Neuronal stem cell (in vitro differentiated cells): ENCODE results near the gene MPRIP.

Source experiments
- DNase-seq: peaks from one replicate; pipeline ENCODE4 v3.0.0-alpha.2; 2013; ENCODE audit warnings: low spot score
- H2AFZ ChIP-seq: one replicate; pipeline ENCODE4 v1.6.1; 2013; ENCODE audit warnings: mild to moderate bottlenecking, low read length, inconsistent platforms
- H2AK5ac ChIP-seq: 2 replicates; pipeline ENCODE4 v1.6.1; 2013; ENCODE audit warnings: low read depth, mild to moderate bottlenecking, inconsistent platforms, low read length, moderate library complexity, mixed read lengths
- H2BK120ac ChIP-seq: 2 replicates; pipeline ENCODE4 v1.6.1; 2013; ENCODE audit warnings: low read depth, mild to moderate bottlenecking, inconsistent platforms, low read length, moderate library complexity, mixed read lengths
- H2BK12ac ChIP-seq: one replicate; pipeline ENCODE4 v1.6.1; 2013; ENCODE audit warnings: low read length, inconsistent platforms
- H2BK15ac ChIP-seq: 2 replicates; pipeline ENCODE4 v1.6.1; 2013; ENCODE audit warnings: mild to moderate bottlenecking, low read length, inconsistent platforms, mixed read lengths
- H2BK5ac ChIP-seq: one replicate; pipeline ENCODE4 v1.6.1; 2013; ENCODE audit warnings: inconsistent platforms, mild to moderate bottlenecking, low read length, moderate library complexity
- H3K14ac ChIP-seq: one replicate; pipeline ENCODE4 v1.6.1; 2013; ENCODE audit warnings: low read length, inconsistent platforms
- H3K18ac ChIP-seq: 2 replicates; pipeline ENCODE4 v1.6.1; 2013; ENCODE audit warnings: low read length, inconsistent platforms
- H3K23ac ChIP-seq: 2 replicates; pipeline ENCODE4 v1.6.1; 2013; ENCODE audit warnings: low read depth, mild to moderate bottlenecking, mixed read lengths, low read length, inconsistent platforms; ENCODE audit not compliant: poor library complexity
- H3K27ac ChIP-seq: replicated peaks from 3 replicates; pipeline ENCODE4 v1.5.1; 2013; ENCODE audit warnings: low read length, inconsistent platforms
- H3K27me3 ChIP-seq, 3 experiments: 2 replicates each; pipeline ENCODE4 v1.6.1; 2013; ENCODE audit warnings: low read length in 3 of 3, mild to moderate bottlenecking in 2 of 3, inconsistent platforms in 1 of 3, low read depth in 1 of 3, mixed read lengths in 1 of 3, moderate library complexity in 1 of 3; ENCODE audit not compliant: control insufficient read depth in 3 of 3, insufficient read depth in 3 of 3
- H3K36me3 ChIP-seq, 2 donors: replicated peaks in 1 of 2; 2 replicates each; pipeline ENCODE4 v1.6.1; 2013; ENCODE audit warnings: low read length in 2 of 2; ENCODE audit not compliant: control insufficient read depth in 2 of 2, insufficient read depth in 2 of 2
- H3K4ac ChIP-seq: 2 replicates; pipeline ENCODE4 v1.6.1; 2013; ENCODE audit warnings: inconsistent platforms, mild to moderate bottlenecking, low read length, moderate library complexity
- H3K4me1 ChIP-seq, 2 donors: 1 replicate in 1 of 2; 2 replicates in 1 of 2; pipeline ENCODE4 v1.6.1; 2013; ENCODE audit warnings: low read length in 2 of 2, low read depth in 1 of 2; ENCODE audit not compliant: control insufficient read depth in 2 of 2, insufficient read depth in 1 of 2
- H3K4me2 ChIP-seq: one replicate; pipeline ENCODE4 v1.6.1; 2013; ENCODE audit warnings: mild to moderate bottlenecking, low read length, inconsistent platforms; ENCODE audit not compliant: insufficient read depth, poor library complexity, severe bottlenecking
- H3K4me3 ChIP-seq, 2 donors: 2 replicates each; pipeline ENCODE4 v1.5.1; 2013; ENCODE audit warnings: low read length in 2 of 2, mild to moderate bottlenecking in 2 of 2, inconsistent platforms in 1 of 2, moderate library complexity in 1 of 2
- H3K79me1 ChIP-seq: one replicate; pipeline ENCODE4 v1.6.1; 2013; ENCODE audit warnings: low read depth, mild to moderate bottlenecking, inconsistent platforms, low read length, moderate library complexity
- H3K9ac ChIP-seq: one replicate; pipeline ENCODE4 v1.6.1; 2013; ENCODE audit warnings: mild to moderate bottlenecking, low read depth, low read length, inconsistent platforms; ENCODE audit not compliant: poor library complexity
- H3K9me3 ChIP-seq, 2 donors: replicated peaks in 1 of 2; 2 replicates each; pipeline versions ENCODE3 to v1.6.1; 2013; ENCODE audit warnings: low read length in 2 of 2, mild to moderate bottlenecking in 2 of 2, inconsistent platforms in 1 of 2, low read depth in 1 of 2, mixed read lengths in 1 of 2, moderate library complexity in 1 of 2; ENCODE audit not compliant: control insufficient read depth in 2 of 2, insufficient read depth in 1 of 2
- H4K8ac ChIP-seq: one replicate; pipeline ENCODE4 v1.6.1; 2013; ENCODE audit warnings: low read depth, mild to moderate bottlenecking, inconsistent platforms, low read length, moderate library complexity
- H4K91ac ChIP-seq: one replicate; pipeline ENCODE4 v1.6.1; 2013; ENCODE audit warnings: low read length, low read depth, mild to moderate bottlenecking, inconsistent platforms; ENCODE audit not compliant: poor library complexity
- WGBS, 2 donors: extraction: QIAGEN DNeasy Blood & Tissue Kit; methylation state at CpG; one replicate each; pipeline ENCODE4 v1.1.7; 2013; ENCODE audit warnings: missing lambda C conversion rate in 2 of 2, mixed read lengths in 1 of 2; ENCODE audit not compliant: insufficient read length in 2 of 2, insufficient replicate concordance in 1 of 2; ENCODE audit errors: extremely low coverage in 2 of 2; 5-methylcytosine and 5-hydroxymethylcytosine counted together

The MPRIP gene

DNA sequence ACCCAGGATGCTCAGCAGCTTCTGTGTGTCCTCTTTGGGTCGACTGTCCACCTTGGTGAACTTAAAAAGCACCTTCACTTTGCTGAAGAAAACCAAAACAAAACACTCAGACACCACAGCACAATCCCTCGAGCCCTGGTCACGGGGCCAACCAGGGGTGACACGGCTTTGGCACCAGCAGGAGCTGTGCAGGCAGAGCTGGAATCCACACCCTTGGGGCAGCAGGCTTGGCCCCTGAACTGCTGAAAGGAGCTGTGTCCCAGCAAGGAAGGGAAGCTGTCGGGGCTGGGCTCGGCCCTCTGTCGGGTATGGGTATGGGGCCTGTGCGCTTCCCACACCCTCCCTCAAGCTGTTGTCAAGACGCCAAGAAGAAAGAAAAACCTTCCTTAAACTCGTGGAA is 171.5 kb downstream of the MPRIP start:
- H3K9me3 ChIP-seq = no peaks in the 10 kb centered on the region
- H2AK5ac ChIP-seq = no peak overlapping the region
- H3K9ac ChIP-seq = peak overlapping the region; percentile 12
- WGBS, 2 donors = no CpG with 5 or more reads among the region's 10 CpGs
- no peak overlapping the region for H4K91ac ChIP-seq
- no peak overlapping the region for H2BK5ac ChIP-seq
- H2BK12ac ChIP-seq = no peak overlapping the region
- H2AFZ ChIP-seq = no peak overlapping the region
- H3K27ac ChIP-seq = no peak overlapping the region
- H3K4me1 ChIP-seq = no peaks in the 10 kb centered on the region
- DNase-seq = no peak
- H2BK120ac ChIP-seq = no peak overlapping the region
- no peaks in the 10 kb centered on the region for H3K79me1 ChIP-seq
- no peak overlapping the region for H3K14ac ChIP-seq
- no peak overlapping the region for H4K8ac ChIP-seq
- H3K18ac ChIP-seq = no peak overlapping the region
- H3K4me2 ChIP-seq = no peak overlapping the region
- H3K23ac ChIP-seq = no peak overlapping the region
- H3K4ac ChIP-seq = no peak overlapping the region
- H3K27me3 ChIP-seq = no peaks in the 10 kb centered on the region
- no peak overlapping the region for H2BK15ac ChIP-seq
- H3K36me3 ChIP-seq = peaks cover 44 to 73% of the 10 kb centered on the region in 2 donors
- H3K4me3 ChIP-seq = no peak overlapping the region

DNA sequence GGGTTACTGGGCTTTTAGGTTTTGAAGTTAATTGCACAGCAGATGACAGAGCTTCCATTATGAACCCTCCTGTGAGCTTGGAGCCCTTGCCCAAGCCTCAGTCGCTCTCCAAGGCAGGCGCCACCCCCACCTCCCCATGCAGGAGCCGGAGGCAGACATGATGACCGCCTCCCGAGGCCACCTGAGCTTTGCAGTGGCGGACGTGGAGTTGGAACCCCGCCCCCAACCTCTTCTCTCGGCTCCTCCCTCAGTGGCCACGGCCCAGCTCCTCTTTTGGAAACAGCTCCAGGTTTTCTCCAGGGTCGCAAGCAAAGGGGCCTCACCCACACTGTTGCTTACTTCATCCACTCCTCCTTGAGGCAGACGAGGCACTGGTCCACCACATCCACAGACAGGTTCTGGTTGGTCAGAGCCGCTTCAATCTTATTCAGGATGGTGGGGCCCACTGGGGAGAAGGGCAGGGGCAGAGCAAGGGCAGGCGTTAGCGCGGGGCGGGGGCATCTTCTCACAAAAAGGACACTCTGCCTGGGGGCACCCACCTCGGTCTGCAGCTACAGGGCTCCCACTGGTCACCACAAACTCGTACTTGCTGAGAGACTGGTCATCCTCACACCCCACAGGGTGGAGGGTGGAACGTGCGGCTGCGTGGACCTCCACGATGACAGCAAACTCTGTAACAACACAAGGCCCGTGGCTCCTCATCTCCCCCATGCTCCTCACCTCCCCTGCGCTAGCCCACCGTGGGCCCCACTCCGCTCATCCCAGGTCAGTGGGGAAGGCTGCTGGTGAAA is 172.6 kb downstream of the MPRIP start:
- Histone ChIP-seq H3K4me2 (no peak overlapping the region), H2BK15ac (no peak overlapping the region), H2BK5ac (no peak overlapping the region), H3K4me3 (no peak overlapping the region), H3K4ac (no peak overlapping the region), H3K27ac (no peak overlapping the region), H2AK5ac (no peak overlapping the region), H2AFZ (no peak overlapping the region), H2BK120ac (no peak overlapping the region), H3K14ac (peak overlapping the region; percentile 21), H3K9ac (no peak overlapping the region), H3K79me1 (no peaks in the 10 kb centered on the region), H4K91ac (no peak overlapping the region), H3K27me3 (no peaks in the 10 kb centered on the region), H3K4me1 (no peaks in the 10 kb centered on the region), H3K18ac (no peak overlapping the region), H4K8ac (peak overlapping the region; percentile 23), H3K36me3 (peaks cover 48 to 82% of the 10 kb centered on the region in 2 donors), H3K23ac (peak overlapping the region; percentile 80), H2BK12ac (no peak overlapping the region), H3K9me3 (no peaks in the 10 kb centered on the region)
- WGBS, 2 donors = no CpG with 5 or more reads among the region's 27 CpGs
- no peak for DNase-seq

DNA sequence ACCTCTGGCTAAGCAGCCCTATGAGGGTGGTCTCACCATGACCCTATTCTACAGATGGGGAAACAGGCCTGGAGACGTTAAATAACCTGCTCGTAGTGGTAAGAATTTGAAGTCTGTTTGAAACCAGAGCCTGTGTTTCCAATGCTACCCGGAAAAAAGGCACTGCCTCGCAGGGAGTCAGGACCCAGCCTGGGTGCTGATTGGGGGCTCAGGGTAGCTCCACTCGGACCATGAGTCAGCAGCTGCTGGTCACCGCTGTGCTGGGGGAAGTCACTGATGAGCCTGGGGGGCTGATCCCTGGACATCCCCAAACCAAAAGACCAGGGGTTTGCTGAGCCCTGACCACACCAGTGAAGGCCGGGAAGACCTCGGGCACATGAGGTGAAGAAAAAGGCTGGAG is 173.3 kb downstream of the MPRIP start:
- Histone ChIP-seq H2AFZ (no peak overlapping the region), H3K4me1 (no peaks in the 10 kb centered on the region), H2AK5ac (no peak overlapping the region), H3K4me3 (no peak overlapping the region), H4K91ac (no peak overlapping the region), H3K4ac (no peak overlapping the region), H3K14ac (no peak overlapping the region), H3K27me3 (no peaks in the 10 kb centered on the region), H3K9ac (no peak overlapping the region), H3K36me3 (peaks cover 53 to 89% of the 10 kb centered on the region in 2 donors), H2BK120ac (no peak overlapping the region), H3K4me2 (no peak overlapping the region), H3K9me3 (no peaks in the 10 kb centered on the region), H4K8ac (no peak overlapping the region), H3K27ac (no peak overlapping the region), H3K18ac (no peak overlapping the region), H2BK15ac (no peak overlapping the region), H2BK12ac (no peak overlapping the region), H3K23ac (no peak overlapping the region), H3K79me1 (no peaks in the 10 kb centered on the region), H2BK5ac (no peak overlapping the region)
- WGBS, 2 donors = no CpG with 5 or more reads among the region's 8 CpGs
- DNase-seq = no peak

DNA sequence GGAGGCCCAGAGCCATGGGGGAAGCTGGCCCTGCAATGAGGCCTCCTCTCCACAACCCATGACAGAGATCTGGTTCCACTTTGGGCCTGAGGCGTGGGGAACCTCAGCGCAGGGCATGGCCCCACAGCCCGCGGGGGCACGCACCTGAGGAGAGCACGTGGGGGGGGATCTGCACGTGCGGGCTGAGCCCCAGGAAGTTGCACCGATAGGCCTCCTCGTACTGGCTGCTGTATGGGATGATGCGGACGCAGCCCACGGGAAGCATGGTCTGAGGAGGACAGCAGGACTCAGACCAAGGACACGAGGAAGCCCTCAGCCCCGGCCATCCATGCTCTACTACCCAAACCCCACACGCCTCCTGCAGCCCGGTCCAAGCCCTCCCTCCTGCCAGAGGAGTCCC is 174.0 kb downstream of the MPRIP start:
- Histone ChIP-seq H3K4me2 (no peak overlapping the region), H3K79me1 (peaks cover under 1% of the 10 kb centered on the region), H3K9me3 (no peaks in the 10 kb centered on the region), H2BK15ac (no peak overlapping the region), H2AK5ac (no peak overlapping the region), H3K14ac (no peak overlapping the region), H2BK120ac (no peak overlapping the region), H3K9ac (no peak overlapping the region), H3K4ac (no peak overlapping the region), H3K36me3 (peaks cover 60 to 91% of the 10 kb centered on the region in 2 donors), H4K91ac (no peak overlapping the region), H2AFZ (no peak overlapping the region), H3K27me3 (no peaks in the 10 kb centered on the region), H4K8ac (no peak overlapping the region), H3K23ac (no peak overlapping the region), H2BK5ac (peak overlapping the region; percentile 24), H3K27ac (no peak overlapping the region), H3K4me3 (no peak overlapping the region), H2BK12ac (no peak overlapping the region), H3K4me1 (no peaks in the 10 kb centered on the region), H3K18ac (no peak overlapping the region)
- no peak for DNase-seq
- no CpG with 5 or more reads among the region's 17 CpGs for WGBS, 2 donors
